ENCODE data around the gene ITGA1. TPM values are rescaled to one million over a fixed set of nuclear protein-coding genes. Genes with fewer than 3 reads are reported as not detected.

Gene ITGA1
- total RNA-seq, 1 donor, result 104 TPM

DNA sequence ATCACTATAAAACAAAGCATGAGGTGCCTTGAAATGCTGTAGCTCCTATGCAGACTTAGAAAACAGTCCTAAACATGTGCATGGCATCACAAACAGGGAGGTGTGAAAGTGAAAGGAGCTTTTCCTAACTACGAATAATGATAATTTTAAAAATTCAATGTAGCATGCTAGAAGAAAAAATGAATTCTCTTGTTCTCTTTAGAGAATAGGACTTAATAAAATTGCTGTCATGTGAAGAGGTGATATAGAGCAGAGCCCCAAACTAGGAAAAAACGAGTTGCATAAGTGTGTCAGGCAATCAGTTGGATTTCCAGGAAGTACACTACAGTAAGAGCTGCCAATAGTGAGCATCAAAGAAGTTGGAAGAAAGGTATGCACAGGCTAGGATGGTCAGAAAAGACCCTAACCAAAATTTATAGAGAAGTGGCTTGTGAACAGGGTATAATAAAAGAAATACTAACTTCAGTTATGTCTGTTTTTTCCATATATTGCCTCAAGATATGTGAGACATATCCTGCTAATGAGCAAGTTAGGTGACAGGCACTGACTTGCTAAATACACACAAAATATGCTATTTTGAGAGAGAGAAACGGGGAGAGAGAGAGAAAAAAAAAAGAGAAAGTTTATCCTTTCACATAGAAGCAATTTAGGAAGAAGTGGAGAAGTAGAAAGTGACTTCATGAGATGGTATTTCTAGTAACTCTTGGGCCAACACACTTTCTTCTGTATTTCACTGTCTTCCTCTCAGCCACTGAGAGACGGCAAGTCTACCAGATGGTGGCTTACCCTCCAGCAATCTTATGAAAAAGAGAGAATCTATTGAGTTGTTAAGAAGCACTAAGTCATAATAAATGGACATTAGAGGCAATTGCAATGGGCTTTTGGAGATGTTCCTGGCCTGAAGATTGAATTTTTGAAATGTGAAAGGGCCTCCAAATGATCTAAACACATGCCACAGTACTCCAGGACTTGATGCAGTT is 219.5 kb downstream of the ITGA1 start:
- TF ChIP-seq, protein P1, sequence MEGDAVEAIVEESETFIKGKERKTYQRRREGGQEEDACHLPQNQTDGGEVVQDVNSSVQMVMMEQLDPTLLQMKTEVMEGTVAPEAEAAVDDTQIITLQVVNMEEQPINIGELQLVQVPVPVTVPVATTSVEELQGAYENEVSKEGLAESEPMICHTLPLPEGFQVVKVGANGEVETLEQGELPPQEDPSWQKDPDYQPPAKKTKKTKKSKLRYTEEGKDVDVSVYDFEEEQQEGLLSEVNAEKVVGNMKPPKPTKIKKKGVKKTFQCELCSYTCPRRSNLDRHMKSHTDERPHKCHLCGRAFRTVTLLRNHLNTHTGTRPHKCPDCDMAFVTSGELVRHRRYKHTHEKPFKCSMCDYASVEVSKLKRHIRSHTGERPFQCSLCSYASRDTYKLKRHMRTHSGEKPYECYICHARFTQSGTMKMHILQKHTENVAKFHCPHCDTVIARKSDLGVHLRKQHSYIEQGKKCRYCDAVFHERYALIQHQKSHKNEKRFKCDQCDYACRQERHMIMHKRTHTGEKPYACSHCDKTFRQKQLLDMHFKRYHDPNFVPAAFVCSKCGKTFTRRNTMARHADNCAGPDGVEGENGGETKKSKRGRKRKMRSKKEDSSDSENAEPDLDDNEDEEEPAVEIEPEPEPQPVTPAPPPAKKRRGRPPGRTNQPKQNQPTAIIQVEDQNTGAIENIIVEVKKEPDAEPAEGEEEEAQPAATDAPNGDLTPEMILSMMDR (IDR thresholded peaks at IDR 0.05; ENCODE audit: insufficient read depth, low read depth, low read length), result no peak
- H3K4me3 ChIP-seq (ENCODE audit: low read depth, low read length), result peak overlapping the region; percentile 21
- peak; percentile 62 for DNase-seq (ENCODE audit: low read depth)

DNA sequence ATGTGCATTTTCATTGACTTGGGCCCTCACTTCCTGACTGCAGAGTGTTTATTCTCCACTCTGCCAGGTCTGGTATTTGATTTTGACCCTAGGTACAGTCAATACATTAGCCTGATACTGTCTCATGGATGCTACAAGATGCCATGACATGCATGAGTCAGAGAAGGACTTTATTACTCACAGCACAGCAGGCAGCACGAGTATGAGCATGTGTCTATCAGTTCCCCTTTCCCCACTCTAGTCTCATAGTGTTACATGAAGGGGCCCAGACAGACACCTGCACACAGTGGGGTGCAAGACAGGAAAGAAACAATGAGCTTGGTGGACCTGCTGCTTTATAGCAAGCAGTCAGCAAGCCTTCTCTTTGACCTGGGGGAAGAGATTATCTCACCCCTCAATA is 221.0 kb downstream of the ITGA1 start:
- TF ChIP-seq, protein P1 (IDR thresholded peaks at IDR 0.05; ENCODE audit: insufficient read depth, low read depth, low read length), result no peak
- DNase-seq (ENCODE audit: low read depth), result peak; percentile 46

More for the DNA sequence above, 221.0 kb downstream of the ITGA1 start:
- no peak overlapping the region for H3K4me3 ChIP-seq (ENCODE audit: low read depth, low read length)

Small RNA genes within 50 kb of the gene (small RNA-seq; reads per million reads assigned to genes)
- gene B3GNTL1P1, result not detected

Other genes starting within 250 kb of the ITGA1 start
- 44.9 and 47.7 TPM in 2 replicates for gene PELO, start within 50 bp of the ITGA1 start, total RNA-seq
- gene ITGA2, start 201.4 kb downstream of the ITGA1 start, total RNA-seq, result 16.4 and 35.0 TPM in 2 replicates

All from fibroblast of villous mesenchyme (primary cell).